Upper lobe of left lung (tissue), 4 donors: ENCODE data around the gene KRT10.

Experiments used
- CTCF ChIP-seq, 6 experiments: fragments of 450-650 bp in 4 of 6; fragments of 200-600 bp in 2 of 6; sonication (generic) in 2 of 6; IDR thresholded peaks; one replicate each; pipeline ENCODE4 v1.5.1; 2016 to 2019; ENCODE audit warnings: antibody characterized with exemption in 6 of 6
- POLR2A ChIP-seq, 4 donors: fragments of 450-650 bp; IDR thresholded peaks; one replicate each; pipeline ENCODE4 v1.5.1; 2016 to 2017; ENCODE audit warnings: antibody characterized with exemption in 4 of 4, mild to moderate bottlenecking in 2 of 4

- TF ChIP-seq CTCF (IDR thresholded peaks at IDR 0.05) (no peak), POLR2A (IDR thresholded peaks at IDR 0.05) (no peak)
Measured at GRCh38 chr17:40799859-40800258, 22.6 kb downstream of the KRT10 start, which contains the start of gene KRT28.
